DOHH2 (cell line): ENCODE data around the gene TRIM24.
"Not testable (repeated sequence)": the region's sequence is repeated elsewhere in the genome, so short reads cannot be mapped to it uniquely, and the experiment has no call there.

Source experiments
- CTCF ChIP-seq: fragments of 200-600 bp; sonication (generic); IDR thresholded peaks from one replicate; pipeline ENCODE4 v1.5.1; 2014; ENCODE audit warnings: antibody characterized with exemption, mild to moderate bottlenecking, low read depth, low read length; ENCODE audit not compliant: poor library complexity, severe bottlenecking
- EZH2phosphoT487 ChIP-seq: fragments of 200-600 bp; sonication (generic); IDR thresholded peaks from 2 replicates; pipeline ENCODE4 v1.6.1; 2017; ENCODE audit warnings: borderline replicate concordance, mild to moderate bottlenecking, antibody characterized with exemption, low read length, moderate library complexity, mixed read lengths

GRCh38 chr7:138418403-138418802 is 41.7 kb upstream of the TRIM24 start:
- not testable (repeated sequence) for TF ChIP-seq CTCF, EZH2phosphoT487
